HepG2 (cell line): ENCODE results near the gene UXS1. TPM values are rescaled to one million over a fixed set of nuclear protein-coding genes. Genes with fewer than 3 reads are reported as not detected.

Source experiments
- ATAC-seq: fragments of 200-7000 bp; cut with Tn5 transposase; 3 replicates; pipeline ENCODE4 v1.9.1; 2020; ENCODE audit warnings: mild to moderate bottlenecking, moderate library complexity
- BruUV-seq: library from RNA; stranded (reverse); fragments of 400-500 nt; replicated peaks from 2 replicates; lab custom pipeline; 2021; lab: Mats Ljungman, UMichigan
- CTCF ChIA-PET: fragments of 300-600 bp; formaldehyde crosslinking; extraction: SDS; loops from one replicate; lab custom pipeline; 2021; ENCODE audit warnings: low total read pairs, inconsistent platforms, low intra/inter-chr PET ratio; lab: Yijun Ruan, JAX
- POLR2A ChIA-PET: fragments of 350-600 bp; sonication (Branson Sonifier 250); formaldehyde crosslinking; loops from one replicate; lab custom pipeline; 2020; ENCODE audit warnings: antibody characterized with exemption, inconsistent platforms; lab: Yijun Ruan, JAX
- DNase-seq: peaks from one replicate; pipeline ENCODE4 v3.0.0-alpha.2; 2015; ENCODE audit warnings: low spot score
- FAIRE-seq: peaks from 3 replicates; lab custom pipeline; 2011; peaks lifted over from hg19 to GRCh38; lab: Jason Lieb, UNC
- H2AFZ ChIP-seq: one replicate; pipeline ENCODE4 v1.6.1; 2011; ENCODE audit warnings: low read length, inconsistent platforms
- H3K27ac ChIP-seq: fragments of 300-600 bp; 3 replicates; pipeline ENCODE4 v1.8.0; 2011; ENCODE audit warnings: mixed run types, mild to moderate bottlenecking, mixed read lengths, low read length, inconsistent platforms; ENCODE audit not compliant: insufficient read depth; ENCODE audit errors: extremely low read length
- H3K27me3 ChIP-seq, 2 experiments: fragments of 200-600 bp in 1 of 2; 2 replicates in 1 of 2; 3 replicates in 1 of 2; pipeline versions ENCODE4 v1.6.0 to v1.8.0; 2011; ENCODE audit warnings: low read length in 2 of 2, mild to moderate bottlenecking in 2 of 2, moderate library complexity in 2 of 2, inconsistent platforms in 1 of 2; ENCODE audit not compliant: insufficient read depth in 2 of 2, control insufficient read depth in 1 of 2
- H3K36me3 ChIP-seq, 2 experiments: fragments of 200-600 bp in 1 of 2; replicated peaks in 1 of 2; 2 replicates in 1 of 2; 3 replicates in 1 of 2; pipeline versions ENCODE4 v1.5.1 to v1.8.0; 2011; ENCODE audit warnings: low read length in 2 of 2, inconsistent platforms in 1 of 2; ENCODE audit not compliant: insufficient read depth in 2 of 2, control insufficient read depth in 1 of 2
- H3K4me1 ChIP-seq: 2 replicates; pipeline ENCODE4 v1.5.1; 2012; ENCODE audit warnings: low read length, inconsistent platforms; ENCODE audit not compliant: insufficient read depth
- H3K4me2 ChIP-seq: 2 replicates; pipeline ENCODE4 v1.6.0; 2011; ENCODE audit warnings: low read depth, low read length, inconsistent platforms
- H3K4me3 ChIP-seq, 3 experiments: fragments of 200-600 bp in 1 of 3; sonication (generic), shearing (Covaris generic) in 1 of 3; replicated peaks in 1 of 3; 2 replicates each; pipeline ENCODE4 v1.5.1; 2011 to 2016; ENCODE audit warnings: low read length in 3 of 3, inconsistent platforms in 2 of 3, low read depth in 2 of 3, mild to moderate bottlenecking in 2 of 3, control low read depth in 1 of 3, mixed read lengths in 1 of 3; ENCODE audit not compliant: insufficient read depth in 1 of 3
- H3K79me2 ChIP-seq: one replicate; pipeline ENCODE4 v1.6.1; 2011; ENCODE audit warnings: low read length, inconsistent platforms; ENCODE audit not compliant: insufficient read depth
- H3K9ac ChIP-seq: 2 replicates; pipeline ENCODE4 v1.6.0; 2011; ENCODE audit warnings: mild to moderate bottlenecking, low read depth, low read length, inconsistent platforms; ENCODE audit not compliant: insufficient read depth
- H3K9me3 ChIP-seq: 2 replicates; pipeline ENCODE4 v1.5.1; 2012; ENCODE audit warnings: mild to moderate bottlenecking, low read length
- H4K20me1 ChIP-seq: 2 replicates; pipeline ENCODE4 v1.6.0; 2011; ENCODE audit warnings: inconsistent platforms, mild to moderate bottlenecking, low read length, moderate library complexity; ENCODE audit not compliant: insufficient read depth
- HOXA9 ChIP-seq: sonication (generic); formaldehyde crosslinking; IDR thresholded peaks from 2 replicates; pipeline ENCODE4 v1.8.1; 2022; ENCODE audit warnings: missing genetic modification reagents, mild to moderate bottlenecking, moderate library complexity, borderline replicate concordance
- MED1 ChIP-seq: sonication (generic); formaldehyde crosslinking; IDR thresholded peaks from 2 replicates; pipeline ENCODE4 v1.4.0; 2020; ENCODE audit warnings: missing genetic modification reagents
- SIN3A ChIP-seq: IDR thresholded peaks from 2 replicates; pipeline ENCODE4 v1.6.1; 2011; ENCODE audit warnings: low read depth, mild to moderate bottlenecking, control low read depth, low read length, borderline replicate concordance
- ZMYM4 ChIP-seq: sonication (generic); formaldehyde crosslinking; IDR thresholded peaks from 2 replicates; pipeline ENCODE4 v1.8.1; 2023; ENCODE audit warnings: mild to moderate bottlenecking, missing genetic modification reagents
- ZNF17 ChIP-seq: sonication (generic); formaldehyde crosslinking; IDR thresholded peaks from 2 replicates; pipeline ENCODE4 v1.5.0; 2020; ENCODE audit warnings: mild to moderate bottlenecking, missing genetic modification reagents
- ZNF205 ChIP-seq: IDR thresholded peaks from 2 replicates; pipeline ENCODE4 v1.6.1; 2018; ENCODE audit warnings: missing biosample characterization, missing genetic modification reagents
- ZNF292 ChIP-seq: sonication (generic); formaldehyde crosslinking; IDR thresholded peaks from 2 replicates; pipeline ENCODE4 v1.8.1; 2022; ENCODE audit warnings: mild to moderate bottlenecking, low read depth, missing genetic modification reagents, borderline replicate concordance
- ZNF768 ChIP-seq: sonication (generic); formaldehyde crosslinking; IDR thresholded peaks from 2 replicates; pipeline ENCODE4 v1.4.0; 2020; ENCODE audit warnings: missing genetic modification reagents
- WGBS: methylation state at CpG from one replicate; pipeline ENCODE4 v1.1.6; 2017; ENCODE audit warnings: low lambda C conversion rate; 5-methylcytosine and 5-hydroxymethylcytosine counted together
- in situ Hi-C: cut with HindIII; loops from 2 replicates; pipeline ENCODE4 v1.10.0; 2017; ENCODE audit warnings: low pct_unique_long_range_greater_than_20kb; ENCODE audit not compliant: extremely low pct_ligation_motif_present
- intact Hi-C: fragments of 100-400 bp; cut with micrococcal nuclease; formaldehyde crosslinking; loops from one replicate; pipeline ENCODE4 v1.10.0; 2022; ENCODE audit not compliant: unreplicated experiment
- polyA plus RNA-seq, 8 experiments: library from polyadenylated mRNA; depleted of rRNA in 3 of 8; stranded (reverse) in 7 of 8; unstranded in 1 of 8; fragments of >200 nt; fragmentation: Illumina TruSeq in 4 of 8; extraction: Trizol in 4 of 8; gene quantifications; 2 replicates each; pipeline versions ENCODE4 v1.2.1 to v1.2.3, GENCODE V29; 2011 to 2016; ENCODE audit warnings: low read depth in 4 of 8, missing spikeins in 1 of 8, mixed read lengths in 1 of 8; ENCODE audit not compliant: insufficient read depth in 1 of 8
- total RNA-seq, 5 experiments: library from RNA; depleted of rRNA; stranded (reverse); fragments of >200 nt; fragmentation: Illumina TruSeq; extraction: Trizol; gene quantifications; 2 replicates each; pipeline ENCODE4 v1.2.3, GENCODE V29; 2016; ENCODE audit warnings: low read depth in 1 of 5
- TF ChIP-seq, protein P1 (sequence below): IDR thresholded peaks from 2 replicates; pipeline ENCODE4 v1.6.1; 2016
- TF ChIP-seq, protein P2 (sequence below): IDR thresholded peaks from 2 replicates; pipeline ENCODE4 v1.6.1; 2016; ENCODE audit warnings: low read depth, borderline replicate concordance
- TF ChIP-seq, protein P3 (sequence below): sonication (generic); formaldehyde crosslinking; conservative IDR thresholded peaks from 2 replicates; pipeline ENCODE4 v1.8.1; 2023; ENCODE audit warnings: missing genetic modification reagents
- TF ChIP-seq, protein P4 (sequence below): IDR thresholded peaks from 2 replicates; pipeline ENCODE4 v1.6.1; 2016; ENCODE audit warnings: low read depth, control low read depth
- TF ChIP-seq, protein P5 (sequence below): sonication (generic); formaldehyde crosslinking; conservative IDR thresholded peaks from 2 replicates; pipeline ENCODE4 v1.8.0; 2022; ENCODE audit warnings: mild to moderate bottlenecking, moderate library complexity, missing genetic modification reagents

Gene UXS1
- total and polyA plus RNA-seq, 2 of the 13 experiments (the other 11 are each of a cell fraction or from before 2014, with no cell fraction given): 53.3 to 110 TPM

DNA sequence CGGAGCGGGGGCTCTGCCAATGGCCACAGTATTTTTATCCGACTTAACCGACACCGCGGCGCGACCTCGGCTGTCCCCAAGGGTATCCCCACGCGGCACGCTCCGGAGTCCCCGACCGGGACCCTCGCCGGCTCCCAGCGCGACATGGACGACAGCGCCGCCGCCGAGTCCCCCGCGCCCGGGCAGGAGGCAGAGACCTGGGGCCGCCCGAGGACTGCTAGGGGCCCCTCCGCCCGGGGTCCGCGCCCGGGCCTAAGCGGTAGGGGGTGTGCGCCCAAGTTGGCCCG is 468 bp downstream of the UXS1 start (continued):
- TF ChIP-seq, protein P1, sequence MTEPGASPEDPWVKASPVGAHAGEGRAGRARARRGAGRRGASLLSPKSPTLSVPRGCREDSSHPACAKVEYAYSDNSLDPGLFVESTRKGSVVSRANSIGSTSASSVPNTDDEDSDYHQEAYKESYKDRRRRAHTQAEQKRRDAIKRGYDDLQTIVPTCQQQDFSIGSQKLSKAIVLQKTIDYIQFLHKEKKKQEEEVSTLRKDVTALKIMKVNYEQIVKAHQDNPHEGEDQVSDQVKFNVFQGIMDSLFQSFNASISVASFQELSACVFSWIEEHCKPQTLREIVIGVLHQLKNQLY (CRISPR knock-in tag): 0 out of 2 replicates have a peak, but pooled peaks have one; percentile 5
- TF ChIP-seq, protein P2, sequence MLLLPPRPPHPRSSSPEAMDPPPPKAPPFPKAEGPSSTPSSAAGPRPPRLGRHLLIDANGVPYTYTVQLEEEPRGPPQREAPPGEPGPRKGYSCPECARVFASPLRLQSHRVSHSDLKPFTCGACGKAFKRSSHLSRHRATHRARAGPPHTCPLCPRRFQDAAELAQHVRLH (CRISPR knock-in tag): no peak
- TF ChIP-seq ZNF205 (CRISPR knock-in tag): 0 out of 2 replicates have a peak, but pooled peaks have one; percentile 18
- TF ChIP-seq, all 625 proteins: peak for 51

DNA sequence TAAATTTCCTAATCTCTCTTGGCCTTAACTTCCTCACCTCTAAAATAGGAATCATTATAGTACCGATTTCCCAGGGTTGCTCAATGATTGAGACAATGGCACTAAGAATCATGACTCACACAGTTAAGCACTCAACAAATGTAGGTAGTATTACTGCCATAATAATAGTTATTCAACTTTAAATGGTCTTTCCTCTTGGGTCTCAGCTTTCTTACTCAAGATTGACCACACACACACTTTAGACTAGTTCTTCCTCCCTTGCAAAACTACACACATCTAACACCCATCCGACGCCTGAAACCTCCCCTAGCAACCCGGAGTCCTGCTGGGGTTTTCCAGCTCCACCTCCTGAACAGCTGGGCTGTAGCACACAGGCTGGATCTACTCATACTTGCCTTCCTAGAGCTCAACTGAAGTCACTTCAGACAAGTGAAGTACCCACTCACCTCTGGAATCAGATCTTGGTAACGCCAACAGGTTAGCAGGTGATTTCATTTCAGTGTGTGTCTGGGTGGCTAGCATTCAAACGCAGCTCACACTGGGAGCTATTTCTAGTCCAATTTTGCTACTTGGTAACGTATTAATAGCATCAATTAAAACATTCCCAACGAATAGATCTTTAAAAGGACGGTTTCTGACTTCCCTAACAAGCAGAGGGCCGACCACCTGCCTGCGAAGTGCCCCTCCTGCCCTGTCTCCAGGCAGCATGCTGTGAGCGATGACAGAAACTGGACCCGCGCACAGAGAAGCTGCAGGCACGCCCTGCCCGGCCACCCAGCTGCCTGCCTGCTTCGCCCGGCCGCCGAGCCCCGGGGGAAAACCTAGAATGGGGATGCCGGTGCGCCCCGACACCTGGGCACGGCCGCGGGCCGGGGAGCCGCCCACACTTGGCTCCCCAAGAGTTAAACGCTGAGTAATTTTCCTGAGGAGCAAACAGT is 1.1 kb downstream of the UXS1 start:
- H3K9ac ChIP-seq: peak overlapping the region; percentile 80
- H3K36me3 ChIP-seq: peaks cover 0 to 11% of the 10 kb centered on the region in 2 experiments; a peak in 2 of 5 replicates
- no peaks in the 10 kb centered on the region; a peak in 1 of 5 replicates for H3K27me3 ChIP-seq
- H3K4me1 ChIP-seq: peaks cover 53% of the 10 kb centered on the region
- H3K4me2 ChIP-seq: peak overlapping the region; percentile 99
- H3K79me2 ChIP-seq: peaks cover 52% of the 10 kb centered on the region
- peak; percentile 80 for ATAC-seq
- H3K9me3 ChIP-seq: no peaks in the 10 kb centered on the region
- intact Hi-C loops: loop anchor here (5.0 kb wide), 1 partner anchor 66 kb away; no protein-coding TSS in a partner anchor
- no peak overlapping the region for H2AFZ ChIP-seq
- H3K4me3 ChIP-seq: peak overlapping the region; percentile 88 to 95 (median 91)
- in situ Hi-C loops: loop anchor here (25.0 kb wide), 1 partner anchor 856 kb away; the partner anchor contains the start of genes C2orf49 and TGFBRAP1
- peak; percentile 78 for FAIRE-seq
- TSS peak; percentile 53 for BruUV-seq
- CTCF ChIA-PET: no interaction called here
- H3K27ac ChIP-seq: peak overlapping the region; percentile 60
- POLR2A ChIA-PET: interaction anchor here (1.0 to 1.8 kb wide), 2 partner anchors 11 to 66 kb away, joined by 4 to 17 read pairs; no protein-coding TSS in a partner anchor
- H4K20me1 ChIP-seq: peaks cover 4% of the 10 kb centered on the region; the same call in 1 of the 2 replicates
- WGBS: 3% methylated on average over 18 of the region's 30 CpGs
- DNase-seq: peak; percentile 43
- TF ChIP-seq ZNF292 (peak; percentile 76), ZNF768 (CRISPR knock-in tag) (peak; percentile 74; the same call in 1 of the 2 replicates), ZNF17 (CRISPR knock-in tag) (no peak), HOXA9 (CRISPR knock-in tag) (0 out of 2 replicates have a peak, but pooled peaks have one; percentile 1), ZMYM4 (CRISPR knock-in tag) (peak; percentile 7; the same call in 1 of the 2 replicates), SIN3A (peak; percentile 33; the same call in 1 of the 2 replicates), MED1 (CRISPR knock-in tag) (no peak)
- TF ChIP-seq, protein P3, sequence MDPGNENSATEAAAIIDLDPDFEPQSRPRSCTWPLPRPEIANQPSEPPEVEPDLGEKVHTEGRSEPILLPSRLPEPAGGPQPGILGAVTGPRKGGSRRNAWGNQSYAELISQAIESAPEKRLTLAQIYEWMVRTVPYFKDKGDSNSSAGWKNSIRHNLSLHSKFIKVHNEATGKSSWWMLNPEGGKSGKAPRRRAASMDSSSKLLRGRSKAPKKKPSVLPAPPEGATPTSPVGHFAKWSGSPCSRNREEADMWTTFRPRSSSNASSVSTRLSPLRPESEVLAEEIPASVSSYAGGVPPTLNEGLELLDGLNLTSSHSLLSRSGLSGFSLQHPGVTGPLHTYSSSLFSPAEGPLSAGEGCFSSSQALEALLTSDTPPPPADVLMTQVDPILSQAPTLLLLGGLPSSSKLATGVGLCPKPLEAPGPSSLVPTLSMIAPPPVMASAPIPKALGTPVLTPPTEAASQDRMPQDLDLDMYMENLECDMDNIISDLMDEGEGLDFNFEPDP (CRISPR knock-in tag): 0 out of 2 replicates have a peak, but pooled peaks have one; percentile 53
- TF ChIP-seq, protein P4, sequence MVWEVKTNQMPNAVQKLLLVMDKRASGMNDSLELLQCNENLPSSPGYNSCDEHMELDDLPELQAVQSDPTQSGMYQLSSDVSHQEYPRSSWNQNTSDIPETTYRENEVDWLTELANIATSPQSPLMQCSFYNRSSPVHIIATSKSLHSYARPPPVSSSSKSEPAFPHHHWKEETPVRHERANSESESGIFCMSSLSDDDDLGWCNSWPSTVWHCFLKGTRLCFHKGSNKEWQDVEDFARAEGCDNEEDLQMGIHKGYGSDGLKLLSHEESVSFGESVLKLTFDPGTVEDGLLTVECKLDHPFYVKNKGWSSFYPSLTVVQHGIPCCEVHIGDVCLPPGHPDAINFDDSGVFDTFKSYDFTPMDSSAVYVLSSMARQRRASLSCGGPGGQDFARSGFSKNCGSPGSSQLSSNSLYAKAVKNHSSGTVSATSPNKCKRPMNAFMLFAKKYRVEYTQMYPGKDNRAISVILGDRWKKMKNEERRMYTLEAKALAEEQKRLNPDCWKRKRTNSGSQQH (CRISPR knock-in tag): 0 out of 2 replicates have a peak, but pooled peaks have one; percentile 26
- TF ChIP-seq, protein P5, sequence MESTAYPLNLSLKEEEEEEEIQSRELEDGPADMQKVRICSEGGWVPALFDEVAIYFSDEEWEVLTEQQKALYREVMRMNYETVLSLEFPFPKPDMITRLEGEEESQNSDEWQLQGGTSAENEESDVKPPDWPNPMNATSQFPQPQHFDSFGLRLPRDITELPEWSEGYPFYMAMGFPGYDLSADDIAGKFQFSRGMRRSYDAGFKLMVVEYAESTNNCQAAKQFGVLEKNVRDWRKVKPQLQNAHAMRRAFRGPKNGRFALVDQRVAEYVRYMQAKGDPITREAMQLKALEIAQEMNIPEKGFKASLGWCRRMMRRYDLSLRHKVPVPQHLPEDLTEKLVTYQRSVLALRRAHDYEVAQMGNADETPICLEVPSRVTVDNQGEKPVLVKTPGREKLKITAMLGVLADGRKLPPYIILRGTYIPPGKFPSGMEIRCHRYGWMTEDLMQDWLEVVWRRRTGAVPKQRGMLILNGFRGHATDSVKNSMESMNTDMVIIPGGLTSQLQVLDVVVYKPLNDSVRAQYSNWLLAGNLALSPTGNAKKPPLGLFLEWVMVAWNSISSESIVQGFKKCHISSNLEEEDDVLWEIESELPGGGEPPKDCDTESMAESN (CRISPR knock-in tag): peak; percentile 68
